Peyer's patch (tissue), 4 donors: ENCODE results near the gene L3MBTL4.

Experiments
- CTCF ChIP-seq, 6 experiments: fragments of 450-650 bp in 4 of 6; fragments of 200-600 bp in 2 of 6; sonication (generic) in 1 of 6; IDR thresholded peaks; one replicate each; pipeline ENCODE4 v1.5.1; 2017 to 2019; ENCODE audit warnings: antibody characterized with exemption in 6 of 6, mild to moderate bottlenecking in 3 of 6, moderate library complexity in 1 of 6
- POLR2A ChIP-seq, 2 donors: fragments of 450-650 bp; IDR thresholded peaks; one replicate each; pipeline ENCODE4 v1.5.1; 2017; ENCODE audit warnings: antibody characterized with exemption in 2 of 2, mild to moderate bottlenecking in 2 of 2, moderate library complexity in 2 of 2

GRCh38 chr18:5962362-5962761 lies 452.3 kb downstream of the L3MBTL4 start:
- TF ChIP-seq CTCF (IDR thresholded peaks at IDR 0.05) (no peak), POLR2A (IDR thresholded peaks at IDR 0.05) (no peak)
